SH-SY5Y (cell line): ENCODE measurements around the gene SESN2.

Experiments
- GATA2 ChIP-seq: IDR thresholded peaks from 2 replicates; pipeline ENCODE4 v1.6.1; 2011; ENCODE audit warnings: mild to moderate bottlenecking, low read depth, low read length
- GATA3 ChIP-seq: IDR thresholded peaks from 2 replicates; pipeline ENCODE4 v1.6.1; 2011; ENCODE audit warnings: low read depth, mild to moderate bottlenecking, low read length, moderate library complexity

GRCh38 chr1:28241638-28242241 lies 17.6 kb upstream of the SESN2 start:
- TF ChIP-seq GATA2 (no peak), GATA3 (no peak)
